HG03066 (cell line): Measurements from ENCODE around the gene OR52E5.

ENCODE experiments used
- ATAC-seq: cut with Tn5 transposase; IDR thresholded peaks from one replicate; pipeline ENCODE4 v1.9.1; 2021; ENCODE audit warnings: low read depth; ENCODE audit not compliant: unreplicated experiment

The OR52E5 gene

GRCh38 chr11:5932671-5933070 lies 39.7 kb downstream of the OR52E5 start:
- no peak for ATAC-seq

DNA sequence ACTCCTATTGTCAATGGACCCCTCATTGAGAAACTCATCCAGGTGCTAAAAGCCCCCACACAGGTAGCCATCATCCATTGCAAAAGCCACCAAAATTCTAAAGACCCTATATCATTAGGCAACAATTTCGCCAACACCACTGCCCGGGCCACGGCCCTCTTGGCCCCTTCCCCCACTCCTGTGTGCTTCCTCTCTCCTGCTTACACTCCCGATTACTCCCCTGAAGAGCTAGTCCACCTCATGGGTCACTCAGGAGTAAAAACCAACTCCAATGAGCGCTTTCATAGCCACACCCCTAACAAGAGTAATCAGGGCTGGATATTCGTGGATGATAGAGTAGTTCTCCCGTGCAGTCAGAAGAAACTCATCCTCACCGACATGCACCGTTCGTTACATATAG lies 40.1 kb downstream of the OR52E5 start:
- no peak for ATAC-seq

DNA sequence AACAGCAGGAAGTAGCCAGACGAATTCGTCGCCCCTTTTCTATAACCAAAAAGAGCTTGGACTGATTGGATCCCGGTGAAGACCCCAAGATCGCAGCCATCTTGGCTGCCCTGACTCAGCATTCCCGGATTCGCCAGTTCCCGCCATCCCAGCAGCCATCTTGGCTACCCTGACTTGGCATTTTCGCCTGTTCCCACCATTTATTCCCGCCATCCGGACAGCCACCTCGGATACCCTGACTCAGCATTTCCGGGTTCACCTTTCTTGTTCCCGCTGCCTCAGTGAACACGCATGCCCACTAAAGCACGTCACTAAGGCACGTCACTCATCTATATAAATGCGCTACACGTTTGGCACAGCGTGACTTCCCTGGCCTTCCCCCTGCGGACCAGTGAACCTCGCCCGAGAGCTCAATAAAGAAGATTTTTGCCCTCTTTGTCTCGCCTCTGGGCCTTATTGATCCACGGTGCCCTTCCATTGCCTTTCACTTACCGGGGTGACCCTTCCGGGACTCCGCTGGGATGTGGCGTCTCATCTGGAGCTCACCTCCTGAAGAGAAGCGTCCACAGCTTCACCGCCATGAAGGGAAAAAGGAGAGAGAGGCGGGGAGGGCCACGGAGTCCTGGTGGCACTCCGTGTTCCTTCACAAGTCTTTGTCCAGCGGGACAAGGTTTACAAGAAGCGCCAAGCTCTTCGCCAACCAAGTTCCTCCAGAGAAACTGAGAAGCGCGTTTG lies 45.0 kb downstream of the OR52E5 start:
- no peak for ATAC-seq

GRCh38 chr11:5938603-5938965 lies 45.6 kb downstream of the OR52E5 start:
- no peak for ATAC-seq

DNA sequence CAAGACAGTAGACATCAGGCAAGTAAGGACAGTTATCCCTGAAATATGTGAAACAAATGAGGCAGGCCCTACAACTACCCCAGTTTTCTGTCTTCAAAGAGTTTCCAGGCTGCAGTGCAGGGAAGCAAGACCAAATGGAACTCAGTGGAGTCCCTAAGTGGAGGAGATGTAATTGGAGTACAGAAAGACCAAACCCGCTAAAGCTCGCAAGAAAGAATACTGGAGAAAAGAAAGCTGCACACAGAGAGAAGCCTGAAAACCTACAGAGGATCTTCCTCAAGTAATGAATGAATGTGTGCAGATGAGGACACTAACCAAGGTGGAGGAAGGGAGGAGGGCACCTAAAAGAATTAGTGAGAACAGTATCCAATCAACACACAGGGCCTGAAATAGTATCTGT lies 47.7 kb downstream of the OR52E5 start:
- no peak for ATAC-seq

- ATAC-seq = no peak
Measured at GRCh38 chr11:5941951-5942350, 48.9 kb downstream of the OR52E5 start, which contains the start of gene OR56A3. Gene OR56A3 (plus strand): TSS chr11:5942251. CDS start chr11:5947347, 5,096 bp downstream.
